GM19023 (cell line): ENCODE data around the gene TRMT112.
A peak's percentile ranks its signal among the peaks of the same experiment; 100 is the strongest.

Experiments
- ATAC-seq: cut with Tn5 transposase; IDR thresholded peaks from one replicate; pipeline ENCODE4 v1.9.1; 2021; ENCODE audit warnings: mild to moderate bottlenecking, moderate library complexity; ENCODE audit not compliant: unreplicated experiment

TRMT112 gene

GRCh38 chr11:64317325-64317960 is at the start of gene TRMT112:
TSS of gene TRMT112 (minus strand) at chr11:64317559. CDS start at chr11:64317526, 33 bp downstream.
- peak; percentile 65 for ATAC-seq

DNA sequence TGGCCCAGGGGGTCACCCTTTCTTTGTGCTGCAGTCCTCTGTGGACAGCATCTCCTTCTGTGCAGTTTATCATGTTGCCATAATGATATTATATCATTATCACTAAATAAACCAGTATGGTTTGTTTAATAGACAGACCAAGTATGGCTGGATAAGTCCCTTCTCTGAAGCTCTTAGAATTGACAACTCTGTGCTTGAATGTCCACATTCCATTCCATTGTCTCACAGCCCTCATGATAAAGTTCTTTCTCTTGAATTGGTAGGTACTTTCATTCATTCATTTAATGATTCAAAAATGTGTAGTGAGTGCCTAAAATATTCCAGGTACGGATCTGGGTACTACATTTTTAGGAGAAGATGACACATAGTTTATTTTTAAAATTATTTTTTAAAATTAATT is 49.4 kb upstream of the TRMT112 start:
- no peak for ATAC-seq

GRCh38 chr11:64364911-64365310 is 47.6 kb upstream of the TRMT112 start:
- no peak for ATAC-seq

DNA sequence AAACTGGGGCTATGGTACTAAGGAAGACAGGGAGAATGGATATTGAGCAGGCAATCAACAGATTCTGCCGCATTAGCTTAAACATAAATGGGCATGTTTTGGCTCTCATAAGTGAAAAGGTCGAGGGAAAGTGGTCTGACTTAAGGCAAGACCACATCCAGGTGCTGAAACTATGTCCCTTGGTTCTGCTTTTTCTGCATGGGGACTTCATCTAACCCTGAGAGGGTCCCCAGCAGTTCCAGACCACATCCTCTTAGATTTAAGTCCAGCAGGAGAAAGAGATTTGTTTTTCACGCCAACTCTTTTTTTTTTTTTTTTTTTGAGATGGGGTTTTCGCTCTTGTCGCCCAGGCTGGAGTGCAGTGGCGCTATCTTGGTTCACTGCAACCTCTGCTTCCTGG is 47.1 kb upstream of the TRMT112 start:
- no peak for ATAC-seq

GRCh38 chr11:64362339-64362738 is 45.0 kb upstream of the TRMT112 start:
- ATAC-seq, result no peak

- no peak for ATAC-seq
Measured at GRCh38 chr11:64361659-64362058, 44.3 kb upstream of the TRMT112 start.

DNA sequence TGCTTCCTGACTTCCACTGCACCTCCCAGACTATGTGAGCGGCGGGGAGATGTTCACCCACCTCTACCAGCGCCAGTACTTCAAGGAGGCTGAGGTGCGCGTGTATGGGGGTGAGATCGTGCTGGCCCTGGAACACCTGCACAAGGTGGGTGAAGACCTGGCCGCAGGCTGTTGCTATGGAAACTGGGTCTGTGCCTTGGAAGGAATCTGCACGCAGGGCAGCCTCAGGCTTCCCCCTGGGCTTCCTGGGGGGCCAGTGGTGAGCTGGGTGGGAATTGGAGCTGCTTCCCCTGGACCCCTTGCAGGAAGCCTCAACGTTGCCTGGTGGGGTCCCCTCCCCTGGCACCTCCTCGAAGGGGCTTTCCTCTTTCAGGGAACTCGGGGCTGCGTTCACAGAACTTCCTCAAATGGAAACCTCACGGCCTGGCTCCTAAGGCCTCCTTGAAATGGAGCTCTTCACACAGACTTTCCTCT is 43.1 kb upstream of the TRMT112 start:
- ATAC-seq, result no peak

DNA sequence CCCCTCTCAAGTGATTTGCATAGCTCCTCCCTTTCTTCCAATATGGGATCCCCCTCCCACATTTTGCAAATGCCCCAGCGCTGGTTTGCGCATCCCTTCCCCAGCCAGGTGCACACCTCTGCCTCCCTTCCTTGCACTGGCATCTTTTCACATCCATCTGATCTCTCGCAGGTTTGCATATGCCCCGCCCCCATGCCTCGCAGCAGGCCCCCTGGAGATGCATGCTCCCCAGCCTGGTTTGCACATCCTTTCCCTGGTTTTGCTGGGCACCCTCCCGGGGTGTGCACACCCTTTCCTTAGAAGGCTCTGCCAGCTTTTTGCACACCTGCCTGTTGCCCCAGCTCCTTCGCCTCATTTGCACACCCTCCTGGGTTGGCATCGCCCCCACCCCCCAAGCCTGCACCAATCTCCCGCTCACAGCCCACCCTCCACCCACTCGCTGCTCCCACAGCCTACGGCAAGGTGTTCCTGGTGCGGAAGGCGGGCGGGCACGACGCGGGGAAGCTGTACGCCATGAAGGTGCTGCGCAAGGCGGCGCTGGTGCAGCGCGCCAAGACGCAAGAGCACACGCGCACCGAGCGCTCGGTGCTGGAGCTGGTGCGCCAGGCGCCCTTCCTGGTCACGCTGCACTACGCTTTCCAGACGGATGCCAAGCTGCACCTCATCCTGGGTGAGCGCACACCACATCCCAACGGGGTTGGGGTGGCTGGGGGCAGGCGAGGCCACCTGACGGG is 42.5 kb upstream of the TRMT112 start:
- ATAC-seq, result no peak

DNA sequence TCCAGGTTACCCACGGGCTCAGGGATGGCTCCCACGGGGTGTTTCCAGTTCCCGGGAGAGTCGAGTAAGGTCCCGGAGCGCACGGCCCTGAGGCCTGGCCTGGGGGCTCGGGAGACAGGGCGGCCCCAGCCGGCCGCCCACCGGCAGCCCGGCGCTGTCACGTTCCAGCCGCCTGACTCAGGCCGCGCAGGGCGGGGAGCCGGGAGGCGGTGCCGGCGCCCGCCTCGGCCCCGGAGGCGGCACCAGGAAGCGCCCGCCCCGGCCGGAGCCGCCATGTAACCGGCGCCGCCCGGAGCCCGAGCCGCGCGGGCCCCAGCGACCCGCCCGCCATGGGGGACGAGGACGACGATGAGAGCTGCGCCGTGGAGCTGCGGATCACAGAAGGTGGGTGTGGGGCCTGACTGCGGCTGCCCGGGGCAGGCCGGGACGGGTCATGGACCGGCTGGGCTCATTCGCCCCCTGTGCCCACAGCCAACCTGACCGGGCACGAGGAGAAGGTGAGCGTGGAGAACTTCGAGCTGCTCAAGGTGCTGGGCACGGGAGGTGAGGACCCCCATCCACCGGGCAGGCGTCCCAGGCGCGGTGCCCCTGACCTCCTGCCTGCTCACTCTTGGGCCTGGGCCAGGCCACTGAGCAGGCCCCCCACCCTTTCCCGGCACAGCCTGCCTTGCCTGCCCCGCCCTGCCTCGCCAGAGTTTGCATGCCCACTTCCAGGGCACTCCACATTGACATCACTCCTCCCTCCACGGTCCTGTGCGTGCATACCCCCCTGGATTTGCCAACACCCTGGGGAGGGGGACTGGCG is 41.8 kb upstream of the TRMT112 start, which contains the start of gene RPS6KA4:
RPS6KA4 (plus strand) TSS at position 256 of the 805 bp plus-strand sequence; CDS start at position 330, 74 bp downstream.
- peak; percentile 51 for ATAC-seq

DNA sequence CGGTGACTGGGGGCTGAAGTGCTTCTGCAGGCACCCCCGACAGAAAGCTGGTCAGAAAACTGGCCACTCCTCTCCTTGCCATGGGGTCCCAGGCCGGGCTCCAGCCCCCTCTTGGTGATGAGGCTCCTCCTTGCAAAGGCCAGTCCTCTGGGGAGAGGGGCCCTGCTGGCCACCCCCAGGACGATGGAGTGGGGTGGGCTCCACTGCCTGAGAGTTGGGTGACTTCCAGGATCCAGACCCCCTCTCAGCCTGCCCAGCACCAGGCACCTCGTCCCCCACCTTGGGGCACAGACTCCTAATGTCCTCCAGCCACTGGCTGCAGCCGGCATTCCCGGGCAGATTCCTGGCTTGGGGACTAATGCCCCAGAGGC is 41.2 kb upstream of the TRMT112 start:
- no peak for ATAC-seq

DNA sequence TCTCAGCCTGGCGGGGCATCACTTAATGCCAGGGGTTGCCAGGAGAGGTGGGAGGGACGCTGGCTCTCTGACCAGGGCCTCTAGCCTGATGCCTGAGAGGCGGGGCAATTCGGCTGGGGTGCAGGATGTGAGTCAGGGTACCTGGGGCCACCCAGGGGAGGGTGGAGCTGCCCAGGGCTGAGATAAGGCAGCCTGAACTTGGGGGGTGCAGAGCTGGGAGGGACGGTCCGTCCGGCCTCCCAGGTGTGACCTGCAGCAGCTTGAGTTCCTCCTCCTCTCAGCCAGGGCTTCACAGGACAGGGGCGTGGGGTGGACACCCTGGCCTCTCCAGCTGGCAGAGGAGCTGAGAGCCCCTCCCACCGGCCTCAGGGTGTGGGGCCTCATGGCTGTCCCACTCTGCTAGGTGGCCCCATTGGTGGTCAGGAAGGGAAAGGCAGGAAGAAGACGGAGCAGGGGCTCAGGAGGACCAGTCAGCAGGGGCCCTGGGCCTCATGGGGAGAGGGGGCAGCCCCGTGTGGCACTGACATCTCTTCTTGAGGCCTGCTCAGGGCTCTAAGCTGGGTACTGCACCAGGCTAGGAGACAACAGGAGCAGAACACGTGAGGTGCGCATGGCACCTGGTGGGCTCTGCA is 40.7 kb upstream of the TRMT112 start:
- no peak for ATAC-seq

GRCh38 chr11:64357446-64357845 is 40.1 kb upstream of the TRMT112 start:
- ATAC-seq, result no peak

DNA sequence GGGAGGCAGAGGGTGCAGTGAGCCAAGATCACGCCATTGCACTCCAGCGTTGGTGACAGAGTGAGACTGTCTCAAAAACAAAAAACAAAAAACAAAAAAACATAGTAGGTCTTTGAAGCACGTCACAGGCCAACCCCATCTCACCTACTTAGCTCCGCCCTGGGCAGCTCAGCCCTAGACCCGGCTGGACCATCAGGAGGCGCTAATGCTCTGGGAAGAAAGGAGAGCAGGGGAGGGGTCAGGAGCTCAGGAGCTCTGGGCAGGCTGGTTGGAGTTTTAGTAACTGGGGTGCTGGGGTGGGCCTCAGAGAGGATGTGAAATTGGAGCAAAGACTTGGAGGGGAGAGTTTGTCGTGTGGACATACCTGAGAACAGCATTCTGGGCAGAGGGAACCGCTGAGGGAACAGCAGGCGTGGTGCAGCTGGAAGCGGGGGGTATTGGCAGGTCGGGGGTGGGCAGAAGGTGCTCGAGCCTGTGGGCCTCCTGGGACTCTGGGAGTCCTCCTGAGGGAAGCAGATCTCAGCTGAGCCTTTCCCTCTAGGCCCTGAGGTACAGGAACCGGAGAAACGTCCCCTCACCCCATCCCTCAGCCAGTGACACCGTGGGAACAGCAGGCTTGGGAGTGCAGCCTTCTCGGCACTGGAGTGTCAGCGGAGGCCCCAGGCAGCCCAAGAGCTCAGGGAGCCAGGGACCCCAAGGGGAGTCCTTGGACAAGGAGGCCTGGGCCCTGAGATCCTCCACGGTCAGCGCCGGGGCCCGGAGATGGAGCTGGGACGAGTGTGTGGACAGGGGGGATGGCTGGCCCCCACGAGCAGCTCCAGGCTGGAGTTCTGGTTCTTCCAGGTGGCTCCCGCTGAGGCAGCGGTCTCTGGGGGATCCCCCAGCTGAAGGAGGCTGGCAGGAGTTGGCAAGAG is 39.4 kb upstream of the TRMT112 start:
- no peak for ATAC-seq

- no peak for ATAC-seq
Measured at GRCh38 chr11:64355078-64355940, 38.0 kb upstream of the TRMT112 start.

DNA sequence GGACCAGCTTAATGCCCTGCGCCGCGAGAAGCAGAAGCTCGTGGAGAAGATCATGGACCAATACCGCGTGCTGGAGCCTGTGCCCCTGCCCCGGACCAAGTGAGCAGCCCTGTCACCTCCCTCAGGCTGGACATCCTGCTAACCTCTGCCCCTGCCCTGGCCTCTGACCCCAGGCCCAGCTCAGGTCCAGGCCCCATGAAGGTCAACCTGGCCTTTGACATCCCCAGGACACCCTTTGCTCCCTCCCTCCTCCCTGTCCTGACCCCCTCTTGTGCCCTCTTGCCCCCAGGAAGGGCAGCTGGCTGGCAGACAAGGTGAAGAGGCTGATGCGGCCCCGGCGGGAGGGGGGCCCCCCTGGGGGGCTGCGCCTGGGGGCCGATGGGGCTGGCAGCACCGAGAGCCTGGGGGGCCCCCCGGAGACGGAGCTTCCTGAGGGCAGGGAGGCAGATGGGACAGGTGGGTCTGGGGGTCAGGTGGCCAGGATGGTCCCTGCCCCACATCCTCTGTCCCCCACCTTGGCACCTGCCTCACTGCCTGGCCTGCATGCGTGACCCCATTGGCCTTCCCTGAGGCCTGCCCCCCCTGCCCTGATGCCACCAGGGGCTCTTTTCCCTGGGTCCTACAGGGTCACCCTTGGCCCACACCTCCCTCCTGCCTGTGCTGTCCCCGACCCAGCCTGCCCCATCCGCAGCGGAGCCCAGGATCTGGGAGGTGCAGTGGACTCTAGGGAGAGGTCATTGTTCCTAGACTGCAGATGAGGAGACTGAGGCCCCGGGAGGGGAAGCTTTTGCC is 36.6 kb upstream of the TRMT112 start:
- no peak for ATAC-seq

DNA sequence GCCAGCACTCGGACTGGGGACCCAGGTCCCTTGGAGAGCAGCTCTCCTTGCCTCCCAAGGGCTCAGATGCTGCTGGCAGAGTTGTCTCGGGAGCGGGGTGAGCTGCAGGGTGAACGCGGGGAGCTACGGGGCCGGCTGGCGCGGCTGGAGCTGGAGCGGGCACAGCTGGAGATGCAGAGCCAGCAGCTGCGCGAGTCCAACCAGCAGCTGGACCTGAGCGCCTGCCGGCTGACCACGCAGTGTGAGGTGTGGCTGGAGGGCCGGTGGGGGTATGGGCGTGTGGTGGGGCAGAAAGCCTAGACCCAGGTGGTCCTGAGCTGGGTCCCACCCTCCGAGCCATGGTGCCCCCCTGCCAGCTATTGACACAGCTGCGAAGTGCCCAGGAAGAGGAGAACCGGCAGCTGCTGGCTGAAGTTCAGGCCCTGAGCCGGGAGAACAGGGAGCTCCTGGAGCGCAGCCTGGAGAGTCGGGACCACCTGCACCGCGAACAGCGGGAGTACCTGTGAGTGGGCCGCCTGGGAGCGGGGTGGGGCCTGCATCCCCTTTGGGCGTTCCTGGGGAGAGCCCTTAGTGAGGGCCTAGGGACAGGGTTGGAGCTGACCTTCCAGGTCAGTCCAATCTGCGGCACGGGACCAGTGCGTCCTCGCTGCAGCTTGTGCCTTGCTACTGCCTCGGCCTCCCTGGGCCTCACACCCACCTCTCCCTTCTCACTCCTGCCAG is 35.8 kb upstream of the TRMT112 start:
- no peak for ATAC-seq

GRCh38 chr11:64352099-64352994 is 35.0 kb upstream of the TRMT112 start:
- no peak for ATAC-seq
